ENCODE data around the gene ZNF804B.

ZNF804B gene

DNA sequence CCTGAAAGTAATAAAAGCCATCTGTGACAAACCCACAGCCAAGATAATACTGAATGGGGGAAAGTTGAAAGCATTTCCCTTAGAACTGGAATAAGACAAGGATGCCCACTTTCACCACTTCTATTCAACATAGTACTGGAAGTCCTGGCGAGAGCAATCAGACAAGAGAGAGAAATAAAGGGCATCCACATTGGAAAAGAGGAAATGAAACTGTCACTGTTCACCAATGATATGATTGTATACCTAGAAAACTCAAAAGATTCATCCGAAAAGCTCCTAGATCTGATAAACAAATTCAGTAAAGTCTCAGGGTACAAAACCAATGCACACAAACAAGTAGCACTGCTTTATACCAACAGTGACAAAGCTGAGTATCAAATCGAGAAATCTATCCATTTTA is 617.7 kb downstream of the ZNF804B start:
- DNase-seq (ENCODE audit: low read depth) = no peak
- no peak overlapping the region for H3K4me3 ChIP-seq (ENCODE audit: low read depth, low read length)

DNA sequence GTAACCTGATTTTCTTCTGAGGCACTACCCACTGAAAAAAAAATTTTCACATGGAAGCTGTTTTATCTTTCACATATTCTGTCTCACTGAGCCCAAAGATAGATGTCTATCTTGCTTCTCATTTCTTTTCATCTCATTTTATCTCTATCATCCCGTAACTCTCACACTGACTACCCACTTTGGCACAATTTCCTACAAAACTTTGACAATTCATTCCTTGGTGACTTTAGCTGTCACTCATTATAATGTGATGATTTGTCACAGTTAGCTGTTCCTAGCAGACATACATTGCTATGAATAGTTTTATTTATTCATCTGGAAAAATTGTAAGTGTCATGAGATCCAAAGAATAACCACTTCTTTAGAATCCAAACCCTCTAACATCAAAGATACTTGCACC is 625.9 kb downstream of the ZNF804B start:
- DNase-seq (ENCODE audit: low read depth) = no peak
- H3K4me3 ChIP-seq (ENCODE audit: low read depth, low read length) = no peak overlapping the region

Data from skeletal muscle cell (primary cell).